HUES48 (cell line): ENCODE measurements around the gene ETHE1.

Source experiments
- H3K27ac ChIP-seq: one replicate; pipeline ENCODE4 v1.7.0; 2013; ENCODE audit warnings: low read depth, low read length, inconsistent platforms
- H3K27me3 ChIP-seq: 2 replicates; pipeline ENCODE4 v1.6.1; 2013; ENCODE audit warnings: mild to moderate bottlenecking, low read length; ENCODE audit not compliant: control insufficient read depth, insufficient read depth
- H3K36me3 ChIP-seq: 2 replicates; pipeline ENCODE4 v1.6.1; 2013; ENCODE audit warnings: low read length; ENCODE audit not compliant: control insufficient read depth, insufficient read depth
- H3K4me1 ChIP-seq: 2 replicates; pipeline ENCODE4 v1.6.1; 2013; ENCODE audit warnings: mild to moderate bottlenecking, low read length; ENCODE audit not compliant: control insufficient read depth, insufficient read depth
- H3K4me3 ChIP-seq: 2 replicates; pipeline ENCODE4 v1.5.1; 2013; ENCODE audit warnings: mild to moderate bottlenecking, low read depth, low read length
- H3K9ac ChIP-seq: 2 replicates; pipeline ENCODE4 v1.6.1; 2013; ENCODE audit warnings: mild to moderate bottlenecking, low read depth, low read length, moderate library complexity
- H3K9me3 ChIP-seq: 2 replicates; pipeline ENCODE4 v1.6.1; 2013; ENCODE audit warnings: low read length; ENCODE audit not compliant: control insufficient read depth, insufficient read depth

Gene ETHE1

GRCh38 chr19:43478323-43478722 lies 48.7 kb downstream of the ETHE1 start:
- no peak overlapping the region for H3K4me3 ChIP-seq
- no peaks in the 10 kb centered on the region for H3K36me3 ChIP-seq
- H3K27me3 ChIP-seq = no peaks in the 10 kb centered on the region
- H3K9ac ChIP-seq = no peak overlapping the region
- H3K27ac ChIP-seq = no peak overlapping the region
- no peaks in the 10 kb centered on the region for H3K9me3 ChIP-seq
- 0 out of 2 replicates have a peak, but pooled peaks cover 2% of the 10 kb centered on the region for H3K4me1 ChIP-seq

GRCh38 chr19:43476606-43477005 lies 50.4 kb downstream of the ETHE1 start:
- Histone ChIP-seq H3K27ac (no peak overlapping the region), H3K9ac (no peak overlapping the region), H3K4me1 (0 out of 2 replicates have a peak, but pooled peaks cover 2% of the 10 kb centered on the region), H3K36me3 (no peaks in the 10 kb centered on the region), H3K4me3 (no peak overlapping the region), H3K9me3 (no peaks in the 10 kb centered on the region), H3K27me3 (no peaks in the 10 kb centered on the region)

DNA sequence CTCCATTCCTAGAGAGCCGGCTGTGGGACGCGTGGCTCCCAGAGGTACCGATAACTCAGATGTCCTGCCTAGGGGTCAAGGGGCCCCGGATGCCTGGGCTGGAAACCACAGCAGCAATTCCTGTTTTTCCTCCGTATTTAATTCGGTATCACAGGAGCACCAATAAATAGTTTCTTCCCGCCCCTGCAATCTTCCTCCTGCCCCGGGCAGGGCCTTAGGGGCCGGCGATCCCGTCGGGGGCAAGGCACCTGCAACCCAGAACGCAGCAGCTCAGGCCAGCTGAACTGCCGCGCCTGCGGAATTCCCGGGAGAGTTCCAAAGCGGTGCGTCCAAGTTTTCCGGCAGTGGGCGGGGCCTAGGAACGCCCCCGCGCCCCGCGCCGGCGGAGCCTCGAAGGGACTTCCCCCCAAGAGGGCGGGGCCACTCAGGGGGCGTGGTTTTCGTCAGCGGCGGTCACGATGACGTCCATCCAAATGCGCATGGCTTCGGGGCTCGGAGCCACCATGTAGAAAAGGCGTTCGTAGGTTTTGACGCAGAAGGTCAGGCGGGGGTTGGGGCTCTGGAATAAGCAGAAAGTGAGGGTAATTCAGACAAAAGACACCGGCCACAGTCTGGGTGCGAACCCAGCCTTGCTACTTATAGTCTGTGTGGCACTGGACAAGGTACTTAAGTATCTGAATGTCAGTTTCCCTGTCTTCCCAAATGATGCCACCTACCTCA lies 51.9 kb downstream of the ETHE1 start:
- peak overlapping the region; percentile 47 for H3K27ac ChIP-seq
- H3K4me1 ChIP-seq = 0 out of 2 replicates have a peak, but pooled peaks cover 2% of the 10 kb centered on the region
- peak overlapping the region; percentile 61 for H3K4me3 ChIP-seq
- H3K9ac ChIP-seq = no peak overlapping the region; the same call in 1 of the 2 replicates
- no peaks in the 10 kb centered on the region for H3K9me3 ChIP-seq
- H3K36me3 ChIP-seq = no peaks in the 10 kb centered on the region
- H3K27me3 ChIP-seq = no peaks in the 10 kb centered on the region

GRCh38 chr19:43474487-43474886 lies 52.5 kb downstream of the ETHE1 start:
- Histone ChIP-seq H3K9ac (no peak overlapping the region), H3K9me3 (no peaks in the 10 kb centered on the region), H3K36me3 (no peaks in the 10 kb centered on the region), H3K27me3 (no peaks in the 10 kb centered on the region), H3K4me1 (0 out of 2 replicates have a peak, but pooled peaks cover 2% of the 10 kb centered on the region), H3K4me3 (peak overlapping the region; percentile 61; the same call in 1 of the 2 replicates), H3K27ac (no peak overlapping the region)

- Histone ChIP-seq H3K9ac (no peak overlapping the region), H3K4me3 (no peak overlapping the region), H3K9me3 (no peaks in the 10 kb centered on the region), H3K36me3 (no peaks in the 10 kb centered on the region), H3K4me1 (0 out of 2 replicates have a peak, but pooled peaks cover 2% of the 10 kb centered on the region), H3K27ac (no peak overlapping the region), H3K27me3 (peaks cover 2% of the 10 kb centered on the region)
Measured at GRCh38 chr19:43471091-43471490, 55.9 kb downstream of the ETHE1 start.

DNA sequence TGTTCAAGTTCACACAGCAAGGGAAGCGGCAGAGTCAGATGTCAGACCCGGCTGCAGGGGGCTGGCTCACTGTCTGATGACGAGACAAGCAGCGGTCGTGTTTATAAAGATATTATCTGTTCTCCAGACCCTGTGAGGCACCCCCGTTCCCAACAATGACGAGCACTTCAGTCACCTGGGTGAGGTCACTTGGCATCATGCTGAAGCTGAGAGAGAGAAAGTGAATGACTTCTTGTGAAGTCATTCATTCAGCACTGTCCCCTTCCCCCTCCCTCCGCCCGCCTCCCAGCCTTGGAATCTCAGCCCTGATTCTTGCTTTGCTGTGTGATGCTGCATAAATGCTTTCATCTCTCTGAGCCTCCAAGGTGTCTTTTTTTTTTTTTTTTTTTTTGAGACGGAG lies 56.7 kb downstream of the ETHE1 start:
- Histone ChIP-seq H3K4me3 (no peak overlapping the region), H3K27ac (no peak overlapping the region), H3K4me1 (0 out of 2 replicates have a peak, but pooled peaks cover under 1% of the 10 kb centered on the region), H3K9ac (no peak overlapping the region), H3K36me3 (no peaks in the 10 kb centered on the region), H3K9me3 (no peaks in the 10 kb centered on the region), H3K27me3 (peaks cover 10% of the 10 kb centered on the region)

GRCh38 chr19:43469160-43469480 lies 57.9 kb downstream of the ETHE1 start:
- Histone ChIP-seq H3K27ac (no peak overlapping the region), H3K9ac (no peak overlapping the region), H3K27me3 (peaks cover 17% of the 10 kb centered on the region), H3K4me1 (no peaks in the 10 kb centered on the region), H3K36me3 (no peaks in the 10 kb centered on the region), H3K9me3 (no peaks in the 10 kb centered on the region), H3K4me3 (no peak overlapping the region)

DNA sequence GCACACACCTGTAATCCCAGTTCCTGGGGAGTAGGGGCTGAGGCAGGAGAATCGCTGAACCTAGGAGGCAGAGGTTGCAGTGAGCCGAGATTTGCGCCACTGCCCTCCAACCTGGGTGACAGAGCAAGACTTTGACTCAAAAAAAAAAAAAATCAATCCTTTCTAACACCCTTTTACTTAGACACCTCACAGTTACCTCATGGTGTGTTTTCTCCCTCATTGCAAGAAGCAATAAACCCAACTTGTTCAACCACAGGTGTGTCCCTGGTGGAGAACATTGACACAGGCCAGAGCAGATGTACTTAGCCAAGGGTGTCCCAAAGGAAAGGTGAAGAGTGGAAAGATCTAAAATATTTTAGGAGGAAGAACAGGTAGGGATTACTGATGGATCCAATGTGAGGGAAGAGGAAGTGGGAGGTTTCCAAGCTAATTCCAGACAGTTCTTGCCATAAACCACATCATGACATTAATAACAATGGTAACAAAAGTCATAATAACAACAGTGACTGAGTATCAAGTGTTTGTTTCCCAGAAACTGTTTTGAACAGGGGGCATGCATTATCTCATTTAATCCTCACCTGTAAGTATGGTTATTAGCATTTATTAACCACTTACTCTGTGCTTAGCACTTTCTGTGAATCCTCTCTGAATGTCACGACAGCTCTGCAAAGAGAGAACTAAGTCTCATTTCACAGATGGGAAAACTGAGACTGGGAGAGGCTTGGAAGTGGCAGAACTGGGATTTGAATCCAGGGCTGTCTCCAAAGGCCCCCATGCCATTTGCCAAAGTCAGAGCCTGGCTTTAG lies 58.4 kb downstream of the ETHE1 start:
- no peak overlapping the region for H3K4me3 ChIP-seq
- no peak overlapping the region for H3K27ac ChIP-seq

GRCh38 chr19:43467730-43468129 lies 59.3 kb downstream of the ETHE1 start:
- H3K36me3 ChIP-seq = no peaks in the 10 kb centered on the region
- H3K4me1 ChIP-seq = no peaks in the 10 kb centered on the region
- H3K9me3 ChIP-seq = no peaks in the 10 kb centered on the region
- H3K27me3 ChIP-seq = peaks cover 17% of the 10 kb centered on the region
- H3K4me3 ChIP-seq = no peak overlapping the region
- no peak overlapping the region for H3K27ac ChIP-seq
- H3K9ac ChIP-seq = no peak overlapping the region

More for the DNA sequence above, 58.4 kb downstream of the ETHE1 start:
- Histone ChIP-seq H3K4me1 (no peaks in the 10 kb centered on the region), H3K36me3 (no peaks in the 10 kb centered on the region), H3K9me3 (no peaks in the 10 kb centered on the region), H3K9ac (no peak overlapping the region), H3K27me3 (peaks cover 17% of the 10 kb centered on the region)

GRCh38 chr19:43467276-43467675 lies 59.7 kb downstream of the ETHE1 start:
- Histone ChIP-seq H3K4me3 (no peak overlapping the region), H3K4me1 (no peaks in the 10 kb centered on the region), H3K9me3 (no peaks in the 10 kb centered on the region), H3K9ac (no peak overlapping the region), H3K36me3 (no peaks in the 10 kb centered on the region), H3K27me3 (peaks cover 18% of the 10 kb centered on the region), H3K27ac (no peak overlapping the region)

DNA sequence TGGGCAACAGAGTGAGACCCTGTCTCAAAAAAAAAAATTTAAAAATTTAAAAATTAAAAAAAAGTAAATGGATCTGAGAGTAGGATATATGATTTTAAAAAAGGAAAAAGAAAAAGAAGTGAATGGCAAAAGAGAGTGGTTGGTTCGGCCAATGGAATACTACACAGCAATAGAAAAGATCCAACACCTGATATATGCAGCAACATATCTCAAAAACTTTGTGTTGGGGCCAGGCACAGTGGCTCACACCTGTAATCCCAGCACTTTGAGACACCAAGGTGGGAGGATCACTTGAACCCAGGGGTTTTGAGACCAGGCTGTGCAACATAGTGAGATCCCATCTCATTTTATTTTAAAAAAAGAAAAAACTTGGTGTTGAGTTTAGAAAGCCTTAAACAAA lies 60.2 kb downstream of the ETHE1 start:
- Histone ChIP-seq H3K36me3 (no peaks in the 10 kb centered on the region), H3K27me3 (peaks cover 23% of the 10 kb centered on the region), H3K9me3 (no peaks in the 10 kb centered on the region), H3K27ac (no peak overlapping the region), H3K4me3 (no peak overlapping the region), H3K9ac (no peak overlapping the region), H3K4me1 (0 out of 2 replicates have a peak, but pooled peaks cover 3% of the 10 kb centered on the region)
